Endothelial cell of umbilical vein (primary cell): ENCODE results near the gene TSEN2.

Experiments
- CTCF ChIP-seq, 2 donors: IDR thresholded peaks; 1 replicate in 1 of 2; 2 replicates in 1 of 2; pipeline ENCODE4 v1.5.1; 2011; ENCODE audit warnings: low read length in 2 of 2, mild to moderate bottlenecking in 2 of 2, moderate library complexity in 2 of 2, control low read depth in 1 of 2, inconsistent platforms in 1 of 2, low read depth in 1 of 2; ENCODE audit not compliant: insufficient read depth in 1 of 2; ENCODE audit errors: extremely low read depth in 1 of 2
- EZH2 ChIP-seq: IDR thresholded peaks from 2 replicates; pipeline ENCODE4 v1.6.1; 2012; ENCODE audit warnings: borderline replicate concordance, low read depth, mild to moderate bottlenecking, moderate library complexity, low read length, inconsistent platforms; ENCODE audit not compliant: severe bottlenecking
- FOS ChIP-seq: IDR thresholded peaks from 2 replicates; pipeline ENCODE4 v1.6.1; 2011; ENCODE audit warnings: mild to moderate bottlenecking, low read length, moderate library complexity, borderline replicate concordance; ENCODE audit not compliant: insufficient read depth
- MAX ChIP-seq: IDR thresholded peaks from 2 replicates; pipeline ENCODE4 v1.6.1; 2011; ENCODE audit not compliant: insufficient read depth, insufficient read length
- POLR2A ChIP-seq: IDR thresholded peaks from 2 replicates; pipeline ENCODE4 v1.6.1; 2012; ENCODE audit warnings: low read depth, mild to moderate bottlenecking, control low read depth, low read length
- POLR2AphosphoS5 ChIP-seq: IDR thresholded peaks from 2 replicates; pipeline ENCODE4 v1.6.1; 2012; ENCODE audit warnings: low read depth, mild to moderate bottlenecking, control low read depth, low read length, moderate library complexity; ENCODE audit not compliant: insufficient read depth

GRCh38 chr3:12536423-12536822 is 52.1 kb downstream of the TSEN2 start:
- no peak for TF ChIP-seq POLR2AphosphoS5
- no peak for TF ChIP-seq EZH2
- TF ChIP-seq CTCF (IDR thresholded peaks at IDR 0.05; ENCODE audit: extremely low read depth in 1 of 2, insufficient read depth in 1 of 2, low read depth in 1 of 2, low read length in 2 of 2), result no peak
- no peak for TF ChIP-seq POLR2A
- TF ChIP-seq MAX, result no peak
- no peak for TF ChIP-seq FOS
